ENCODE results near the gene PPP1R3G.

Gene PPP1R3G

GRCh38 chr6:5121956-5122355 lies 36.8 kb downstream of the PPP1R3G start:
- DNase-seq: no peak

- no peak for DNase-seq
Measured at GRCh38 chr6:5122504-5123112, 37.5 kb downstream of the PPP1R3G start.

GRCh38 chr6:5123296-5124143 lies 38.4 kb downstream of the PPP1R3G start:
- no peak for DNase-seq

- no peak for DNase-seq
Measured at GRCh38 chr6:5124526-5124925, 39.4 kb downstream of the PPP1R3G start.

GRCh38 chr6:5125152-5126006 lies 40.2 kb downstream of the PPP1R3G start:
- DNase-seq: no peak

- no peak for DNase-seq
Measured at GRCh38 chr6:5126214-5126613, 41.1 kb downstream of the PPP1R3G start.

GRCh38 chr6:5127106-5127687 lies 42.1 kb downstream of the PPP1R3G start:
- DNase-seq: no peak

- no peak for DNase-seq
Measured at GRCh38 chr6:5128351-5128750, 43.2 kb downstream of the PPP1R3G start.

- no peak for DNase-seq
Measured at GRCh38 chr6:5130135-5130866, 45.2 kb downstream of the PPP1R3G start.

- no peak for DNase-seq
Measured at GRCh38 chr6:5132731-5133130, 47.6 kb downstream of the PPP1R3G start.

GRCh38 chr6:5133943-5134342 lies 48.8 kb downstream of the PPP1R3G start:
- no peak for DNase-seq

GRCh38 chr6:5135788-5136376 lies 50.7 kb downstream of the PPP1R3G start:
- DNase-seq: peak; percentile 41

- DNase-seq: no peak
Measured at GRCh38 chr6:5136851-5137250, 51.7 kb downstream of the PPP1R3G start.
